RWPE2 (cell line): Measurements from ENCODE around the gene TIMM13.
"Not testable (repeated sequence)": the region's sequence is repeated elsewhere in the genome, so short reads cannot be mapped to it uniquely, and the experiment has no call there.

ENCODE experiments used
- ATAC-seq: fragments of 200-7000 bp; cut with Tn5 transposase; 3 replicates; pipeline ENCODE4 v1.9.1; 2021; ENCODE audit warnings: low read depth
- DNase-seq: peaks from one replicate; pipeline ENCODE4 v3.0.0-alpha.2; 2020; ENCODE audit warnings: low spot score
- H3K27ac ChIP-seq: fragments of 450-650 bp; 2 replicates; pipeline ENCODE4 v1.5.1; 2017; ENCODE audit warnings: mild to moderate bottlenecking; ENCODE audit not compliant: poor library complexity, severe bottlenecking
- H3K27me3 ChIP-seq: fragments of 250-450 bp; sonication (Bioruptor Pico); 2 replicates; pipeline ENCODE4 v1.5.1; 2021; ENCODE audit warnings: mild to moderate bottlenecking, moderate library complexity; ENCODE audit not compliant: insufficient read depth, poor library complexity, severe bottlenecking
- H3K36me3 ChIP-seq: fragments of 250-450 bp; sonication (Bioruptor Pico); 2 replicates; pipeline ENCODE4 v1.5.1; 2020; ENCODE audit warnings: low read depth, mild to moderate bottlenecking, moderate library complexity
- H3K4me1 ChIP-seq: fragments of 250-450 bp; sonication (Bioruptor Pico); 2 replicates; pipeline ENCODE4 v1.5.1; 2021; ENCODE audit warnings: mild to moderate bottlenecking, moderate library complexity; ENCODE audit not compliant: insufficient read depth, poor library complexity, severe bottlenecking
- H3K4me3 ChIP-seq: fragments of 250-450 bp; sonication (Bioruptor Pico); 2 replicates; pipeline ENCODE4 v1.5.1; 2021; ENCODE audit warnings: mild to moderate bottlenecking, moderate library complexity; ENCODE audit not compliant: severe bottlenecking
- H3K9me3 ChIP-seq: fragments of 250-450 bp; sonication (Bioruptor Pico); 2 replicates; pipeline ENCODE4 v1.5.1; 2021; ENCODE audit warnings: mild to moderate bottlenecking, moderate library complexity; ENCODE audit not compliant: severe bottlenecking
- CTCF ChIP-seq: fragments of 450-650 bp; IDR thresholded peaks from one replicate; pipeline ENCODE4 v1.5.1; 2017; ENCODE audit warnings: mild to moderate bottlenecking, moderate library complexity; ENCODE audit not compliant: poor library complexity, severe bottlenecking

TIMM13 gene

GRCh38 chr19:2474232-2475017 lies 47.0 kb upstream of the TIMM13 start:
- H3K4me3 ChIP-seq = peak overlapping the region; percentile 89
- peak; percentile 95 for TF ChIP-seq CTCF
- no peaks in the 10 kb centered on the region for H3K9me3 ChIP-seq
- peak; percentile 89 for DNase-seq
- H3K4me1 ChIP-seq = no peaks in the 10 kb centered on the region
- H3K27ac ChIP-seq = peak overlapping the region; percentile 76
- H3K27me3 ChIP-seq = no peaks in the 10 kb centered on the region
- peaks cover 23% of the 10 kb centered on the region for H3K36me3 ChIP-seq
- peak; percentile 41 for ATAC-seq

- not testable (repeated sequence) for H3K4me3 ChIP-seq, DNase-seq, H3K36me3 ChIP-seq, ATAC-seq, H3K27me3 ChIP-seq, H3K9me3 ChIP-seq, H3K4me1 ChIP-seq
- H3K27ac ChIP-seq = peak overlapping the region; percentile 43
Measured at GRCh38 chr19:2469915-2470200, 42.5 kb upstream of the TIMM13 start.

GRCh38 chr19:2469102-2469914 lies 41.9 kb upstream of the TIMM13 start:
- no peak for DNase-seq
- peak; percentile 77 for ATAC-seq
- Histone ChIP-seq H3K4me3 (no peak overlapping the region), H3K9me3 (no peaks in the 10 kb centered on the region), H3K4me1 (peaks cover 5% of the 10 kb centered on the region), H3K36me3 (no peaks in the 10 kb centered on the region), H3K27ac (peak overlapping the region; percentile 43), H3K27me3 (no peaks in the 10 kb centered on the region)
- TF ChIP-seq CTCF = no peak

- H3K9me3 ChIP-seq = no peaks in the 10 kb centered on the region
- no peaks in the 10 kb centered on the region for H3K27me3 ChIP-seq
- DNase-seq (no peak), ATAC-seq (no peak)
- no peak for TF ChIP-seq CTCF
- no peaks in the 10 kb centered on the region for H3K36me3 ChIP-seq
- H3K4me1 ChIP-seq = peaks cover 5% of the 10 kb centered on the region
- no peak overlapping the region for H3K4me3 ChIP-seq
- H3K27ac ChIP-seq = peak overlapping the region; percentile 43
Measured at GRCh38 chr19:2468596-2468995, 41.2 kb upstream of the TIMM13 start.

- DNase-seq = no peak
Measured at GRCh38 chr19:2464389-2464788, 37.0 kb upstream of the TIMM13 start.

GRCh38 chr19:2463694-2464093 lies 36.3 kb upstream of the TIMM13 start:
- ATAC-seq = not testable (repeated sequence)

More at GRCh38 chr19:2464389-2464788, 37.0 kb upstream of the TIMM13 start:
- Histone ChIP-seq H3K36me3 (no peaks in the 10 kb centered on the region), H3K4me3 (no peak overlapping the region), H3K27ac (no peak overlapping the region), H3K4me1 (peaks cover 5% of the 10 kb centered on the region), H3K27me3 (no peaks in the 10 kb centered on the region), H3K9me3 (no peaks in the 10 kb centered on the region)
- no peak for TF ChIP-seq CTCF
- ATAC-seq = no peak

More at GRCh38 chr19:2463694-2464093, 36.3 kb upstream of the TIMM13 start:
- not testable (repeated sequence) for H3K4me1 ChIP-seq, H3K27me3 ChIP-seq, H3K36me3 ChIP-seq, H3K4me3 ChIP-seq, H3K9me3 ChIP-seq, DNase-seq
- peak overlapping the region; percentile 46 for H3K27ac ChIP-seq
